A549 (cell line): Measurements from ENCODE around the gene LETM1. TPM values are rescaled to one million over a fixed set of nuclear protein-coding genes. Genes with fewer than 3 reads are reported as not detected.

Experiments used
- ATAC-seq, 2 experiments: fragments of 200-7000 bp in 1 of 2; fragments of >200 bp in 1 of 2; cut with Nextera tagmentation in 1 of 2; cut with Tn5 transposase in 1 of 2; 3 replicates each; pipeline versions ENCODE4 v1.8.0 to v1.9.1; 2018 to 2020; ENCODE audit warnings: mild to moderate bottlenecking in 1 of 2, moderate library complexity in 1 of 2
- CTCF ChIA-PET: fragments of 300-600 bp; sonication (Branson Sonifier 250); formaldehyde crosslinking; extraction: SDS; loops from one replicate; lab custom pipeline; 2021; ENCODE audit warnings: antibody characterized with exemption, inconsistent platforms; lab: Yijun Ruan, JAX
- POLR2A ChIA-PET: fragments of 350-600 bp; formaldehyde crosslinking; extraction: SDS; loops from one replicate; lab custom pipeline; 2021; ENCODE audit warnings: antibody characterized with exemption, inconsistent platforms; lab: Yijun Ruan, JAX
- DNase-seq, 2 experiments: peaks; one replicate each; pipeline versions ENCODE4 v3.0.0 to v3.0.0-alpha.2; 2011 to 2016; ENCODE audit warnings: low read depth in 1 of 2, low spot score in 1 of 2
- FAIRE-seq: peaks from 2 replicates; lab custom pipeline; 2011; peaks lifted over from hg19 to GRCh38; lab: Jason Lieb, UNC
- H3K27ac ChIP-seq, 2 experiments: fragments of >200 bp; sonication (Bioruptor Twin); formaldehyde crosslinking; 3 replicates each; pipeline ENCODE4 v1.5.1; 2016 to 2017
- H3K4me1 ChIP-seq: fragments of >200 bp; sonication (Bioruptor Twin); formaldehyde crosslinking; 3 replicates; pipeline ENCODE4 v1.6.1; 2016
- H3K4me2 ChIP-seq: fragments of >200 bp; sonication (Bioruptor Twin); formaldehyde crosslinking; 3 replicates; pipeline ENCODE4 v1.6.1; 2016
- H3K4me3 ChIP-seq: fragments of >200 bp; sonication (Bioruptor Twin); formaldehyde crosslinking; 3 replicates; pipeline ENCODE4 v1.5.1; 2016
- H3K9me3 ChIP-seq: fragments of >200 bp; sonication (Bioruptor Twin); formaldehyde crosslinking; 3 replicates; pipeline ENCODE4 v1.6.1; 2016
- ATOH8 ChIP-seq: fragments of 250-450 bp; sonication (Bioruptor Pico); IDR thresholded peaks from 2 replicates; pipeline ENCODE4 v1.5.0; 2020; ENCODE audit warnings: low read depth, mild to moderate bottlenecking, moderate library complexity
- BHLHE40 ChIP-seq: IDR thresholded peaks from 2 replicates; pipeline ENCODE4 v1.6.1; 2012; ENCODE audit warnings: low read depth, low read length, inconsistent platforms
- CBX8 ChIP-seq: fragments of 200-600 bp; sonication (generic); IDR thresholded peaks from 2 replicates; pipeline ENCODE4 v1.6.1; 2016
- CHD2 ChIP-seq: fragments of 150-350 bp; IDR thresholded peaks from 2 replicates; pipeline ENCODE4 v1.6.1; 2014; ENCODE audit warnings: low read length; ENCODE audit not compliant: partially characterized antibody
- CHD4 ChIP-seq: fragments of 200-600 bp; sonication (generic); IDR thresholded peaks from 2 replicates; pipeline ENCODE4 v1.6.1; 2016; ENCODE audit warnings: antibody characterized with exemption, mild to moderate bottlenecking, borderline replicate concordance
- CTCF ChIP-seq: fragments of >200 bp; sonication (Bioruptor Twin); formaldehyde crosslinking; IDR thresholded peaks from 3 replicates; pipeline ENCODE4 v1.5.1; 2016
- E2F6 ChIP-seq: IDR thresholded peaks from 2 replicates; pipeline ENCODE4 v1.6.1; 2012; ENCODE audit warnings: low read depth, borderline replicate concordance
- EHF ChIP-seq: fragments of 250-450 bp; sonication (Bioruptor Pico); IDR thresholded peaks from 2 replicates; pipeline ENCODE4 v1.5.0; 2020; ENCODE audit warnings: mild to moderate bottlenecking
- ESRRA ChIP-seq: fragments of 150-350 bp; IDR thresholded peaks from 2 replicates; pipeline ENCODE4 v1.6.1; 2014; ENCODE audit warnings: mild to moderate bottlenecking, low read length, borderline replicate concordance
- FOSB ChIP-seq: fragments of 250-450 bp; sonication (Bioruptor Pico); IDR thresholded peaks from 2 replicates; pipeline ENCODE4 v1.5.0; 2020; ENCODE audit warnings: mild to moderate bottlenecking, moderate library complexity
- FOSL2 ChIP-seq, 2 experiments: fragments of 450-650 bp in 1 of 2; fragments of >200 bp in 1 of 2; sonication (Bioruptor Twin) in 1 of 2; formaldehyde crosslinking; IDR thresholded peaks; 2 replicates each; pipeline versions ENCODE4 v1.5.0 to v1.6.1; 2016 to 2020; ENCODE audit warnings: mild to moderate bottlenecking in 1 of 2, moderate library complexity in 1 of 2
- HDAC2 ChIP-seq: fragments of 200-600 bp; sonication (generic); IDR thresholded peaks from 2 replicates; pipeline ENCODE4 v1.6.1; 2016
- HEYL ChIP-seq: fragments of 250-450 bp; sonication (Bioruptor Pico); IDR thresholded peaks from 2 replicates; pipeline ENCODE4 v1.8.0; 2021; ENCODE audit warnings: mild to moderate bottlenecking, moderate library complexity
- HMGXB4 ChIP-seq: fragments of 250-450 bp; sonication (Bioruptor Pico); IDR thresholded peaks from 2 replicates; pipeline ENCODE4 v1.5.0; 2021; ENCODE audit warnings: mild to moderate bottlenecking, moderate library complexity, borderline replicate concordance
- HOXA7 ChIP-seq: fragments of 250-450 bp; sonication (Bioruptor Pico); IDR thresholded peaks from 2 replicates; pipeline ENCODE4 v1.5.0; 2020; ENCODE audit warnings: mild to moderate bottlenecking, moderate library complexity
- HOXB13 ChIP-seq: fragments of 250-450 bp; sonication (Bioruptor Pico); IDR thresholded peaks from 2 replicates; pipeline ENCODE4 v1.5.0; 2020; ENCODE audit warnings: low read depth, mild to moderate bottlenecking, moderate library complexity
- KDM1A ChIP-seq: fragments of 200-600 bp; sonication (generic); IDR thresholded peaks from 2 replicates; pipeline ENCODE4 v1.6.1; 2016; ENCODE audit warnings: low read depth, mild to moderate bottlenecking
- KDM5A ChIP-seq: fragments of 200-600 bp; sonication (generic); IDR thresholded peaks from 2 replicates; pipeline ENCODE4 v1.6.1; 2016; ENCODE audit warnings: antibody characterized with exemption, mild to moderate bottlenecking
- MAFK ChIP-seq: fragments of 450-650 bp; IDR thresholded peaks from 2 replicates; pipeline ENCODE4 v1.6.1; 2014; ENCODE audit not compliant: partially characterized antibody
- MAZ ChIP-seq: fragments of 150-350 bp; IDR thresholded peaks from 2 replicates; pipeline ENCODE4 v1.6.1; 2014; ENCODE audit warnings: antibody characterized with exemption, low read depth, low read length, borderline replicate concordance
- NPAS2 ChIP-seq: fragments of 250-450 bp; sonication (Bioruptor Pico); IDR thresholded peaks from 2 replicates; pipeline ENCODE4 v1.8.0; 2022; ENCODE audit warnings: mild to moderate bottlenecking, moderate library complexity, borderline replicate concordance
- PBX3 ChIP-seq: IDR thresholded peaks from 2 replicates; pipeline ENCODE4 v1.6.1; 2012
- PHF8 ChIP-seq: fragments of 200-600 bp; sonication (generic); IDR thresholded peaks from 2 replicates; pipeline ENCODE4 v1.6.1; 2016; ENCODE audit warnings: low read depth, mild to moderate bottlenecking, antibody characterized with exemption, moderate library complexity, borderline replicate concordance
- RFX5 ChIP-seq: fragments of 450-650 bp; IDR thresholded peaks from 2 replicates; pipeline ENCODE4 v1.7.1; 2014; ENCODE audit warnings: antibody characterized with exemption, mild to moderate bottlenecking, moderate library complexity
- RNF2 ChIP-seq: fragments of 200-600 bp; sonication (generic); IDR thresholded peaks from 2 replicates; pipeline ENCODE4 v1.6.1; 2016; ENCODE audit warnings: low read depth, mild to moderate bottlenecking, antibody characterized with exemption, moderate library complexity, borderline replicate concordance
- TFCP2L1 ChIP-seq: fragments of 250-450 bp; sonication (Bioruptor Pico); IDR thresholded peaks from 2 replicates; pipeline ENCODE4 v1.5.0; 2021; ENCODE audit warnings: mild to moderate bottlenecking
- TP53 ChIP-seq: fragments of 250-450 bp; sonication (Bioruptor Pico); IDR thresholded peaks from 2 replicates; pipeline ENCODE4 v1.5.0; 2021; ENCODE audit warnings: mild to moderate bottlenecking, moderate library complexity
- USF2 ChIP-seq: fragments of 450-650 bp; IDR thresholded peaks from 2 replicates; pipeline ENCODE4 v1.6.1; 2014; ENCODE audit warnings: antibody characterized with exemption
- ZNF302 ChIP-seq: fragments of 250-450 bp; sonication (Bioruptor Pico); IDR thresholded peaks from 2 replicates; pipeline ENCODE4 v1.9.0; 2021; ENCODE audit warnings: inconsistent platforms, mild to moderate bottlenecking, moderate library complexity
- ZSCAN20 ChIP-seq: fragments of 250-450 bp; sonication (Bioruptor Pico); IDR thresholded peaks from 2 replicates; pipeline ENCODE4 v1.8.0; 2022; ENCODE audit warnings: mild to moderate bottlenecking, moderate library complexity
- WGBS: methylation state at CpG from one replicate; pipeline ENCODE4 v1.1.6; 2017; ENCODE audit errors: missing lambda C conversion rate; 5-methylcytosine and 5-hydroxymethylcytosine counted together
- polyA plus RNA-seq, 4 experiments: library from polyadenylated mRNA; depleted of rRNA in 3 of 4; stranded (reverse); fragments of >200 nt; fragmentation: RNase III in 1 of 4; extraction: RNeasy Plus Mini Kit Qiagen cat#74134 plus additional on column Dnase treatment in 1 of 4; gene quantifications; 2 replicates in 3 of 4; 3 replicates in 1 of 4; pipeline ENCODE4 v1.2.3, GENCODE V29; 2011 to 2017

Gene LETM1
- polyA plus RNA-seq, 2 of the 4 experiments (the other 2 are of a cell fraction): 18.6 to 29.6 TPM

- POLR2A ChIA-PET: no interaction called here
- ATAC-seq (peak in 1 of 2 experiments; percentile 32; a peak in 2 of 6 replicates), FAIRE-seq (no peak)
- TF ChIP-seq ZNF302 (CRISPR knock-in tag) (no peak), HMGXB4 (CRISPR knock-in tag) (no peak), ESRRA (no peak), FOSB (CRISPR knock-in tag) (no peak), CTCF (no peak), KDM5A (no peak), BHLHE40 (no peak), HOXB13 (CRISPR knock-in tag) (no peak), CHD2 (no peak), KDM1A (no peak), TFCP2L1 (CRISPR knock-in tag) (no peak), PHF8 (no peak), HDAC2 (no peak), CBX8 (no peak), HEYL (CRISPR knock-in tag) (no peak), NPAS2 (CRISPR knock-in tag) (no peak), E2F6 (no peak), RNF2 (no peak), PBX3 (no peak), RFX5 (no peak)
- TF ChIP-seq, all 56 proteins: peak for 0
- Histone ChIP-seq H3K4me3 (no peak overlapping the region), H3K4me2 (no peak overlapping the region), H3K4me1 (no peaks in the 10 kb centered on the region), H3K9me3 (no peaks in the 10 kb centered on the region), H3K27ac (no peak overlapping the region)
- 95% methylated on average over 26 of the region's 30 CpGs for WGBS
- no peak for DNase-seq
- CTCF ChIA-PET: interaction anchor here (1.1 to 1.8 kb wide), 4 partner anchors 8 to 72 kb away, joined by 3 to 9 read pairs (median 3); no protein-coding TSS in a partner anchor
Observed at GRCh38 chr4:1826531-1827350, 29.2 kb downstream of the LETM1 start.

- Histone ChIP-seq H3K27ac (no peak overlapping the region), H3K4me1 (no peaks in the 10 kb centered on the region), H3K4me3 (no peak overlapping the region), H3K9me3 (no peaks in the 10 kb centered on the region), H3K4me2 (no peak overlapping the region)
- ChIA-PET POLR2A (no interaction called here), CTCF (interaction anchor here (1.5 to 4.3 kb wide), 3 partner anchors 13 to 73 kb away, joined by 3 to 18 read pairs (median 3); no protein-coding TSS in a partner anchor)
- FAIRE-seq (no peak), ATAC-seq (no peak), DNase-seq (no peak)
- 90% methylated on average over 19 of the region's 19 CpGs for WGBS
- TF ChIP-seq HOXB13 (CRISPR knock-in tag) (no peak), RNF2 (no peak), KDM5A (no peak), ATOH8 (no peak), TP53 (CRISPR knock-in tag) (no peak), ZSCAN20 (CRISPR knock-in tag) (no peak), USF2 (no peak), MAZ (no peak), FOSL2 (IDR thresholded peaks at IDR 0.05) (no peak), FOSL2 (CRISPR knock-in tag; IDR thresholded peaks at IDR 0.05) (no peak), EHF (CRISPR knock-in tag) (no peak), RFX5 (no peak), CHD4 (no peak), ESRRA (no peak), HOXA7 (no peak), MAFK (no peak)
Observed at GRCh38 chr4:1825326-1825725, 30.6 kb downstream of the LETM1 start.
